ENCODE measurements around the gene PATL1. TPM values are rescaled to one million over a fixed set of nuclear protein-coding genes. Genes with fewer than 3 reads are reported as not detected.

The PATL1 gene
- total RNA-seq: 4.0 and 7.2 TPM in 2 replicates

GRCh38 chr11:59668950-59669610, at the start of gene PATL1:
Gene PATL1 (minus strand): TSS chr11:59669037. CDS start chr11:59668895, 142 bp downstream.

GRCh38 chr11:59713745-59714144, 44.9 kb upstream of the PATL1 start, which contains the start of gene OR10V1:
Gene OR10V1 (minus strand): TSS chr11:59713845. CDS start chr11:59713845, 0 bp downstream.

GRCh38 chr11:59615637-59616395, 53.0 kb downstream of the PATL1 start, which contains the start of gene OSBP:
Gene OSBP (minus strand): TSS chr11:59615774. CDS start chr11:59615664, 110 bp downstream.

Other genes with a start within 250 kb of the PATL1 start
- gene OR5A2, start 242.6 kb downstream of the PATL1 start, total RNA-seq: not detected in 2 replicates
- gene OR5A1, start 232.6 kb downstream of the PATL1 start, total RNA-seq: not detected in 2 replicates
- not detected in 2 replicates for gene OR4D6, start 212.1 kb downstream of the PATL1 start, total RNA-seq
- not detected in 2 replicates for gene OR4D10, start 195.7 kb downstream of the PATL1 start, total RNA-seq
- not detected in 2 replicates for gene OR4D11, start 165.5 kb downstream of the PATL1 start, total RNA-seq
- not detected in 2 replicates for gene OR4D9, start 157.5 kb downstream of the PATL1 start, total RNA-seq
- 26.5 and 27.1 TPM in 2 replicates for gene OSBP, start 53.3 kb downstream of the PATL1 start, total RNA-seq
- gene OR10V1, start 44.8 kb upstream of the PATL1 start, total RNA-seq: not detected in 2 replicates
- gene STX3, start 86.3 kb upstream of the PATL1 start, total RNA-seq: 40.3 and 55.2 TPM in 2 replicates
- gene MRPL16, start 141.7 kb upstream of the PATL1 start, total RNA-seq: 27.7 and 28.0 TPM in 2 replicates
- gene CBLIF, start 176.5 kb upstream of the PATL1 start, total RNA-seq: not detected in 2 replicates
- 3.9 and 14.9 TPM in 2 replicates for gene TCN1, start 197.4 kb upstream of the PATL1 start, total RNA-seq
- gene OOSP3, start 209.7 kb upstream of the PATL1 start, total RNA-seq: not detected in 2 replicates